HG02852 (cell line): Measurements from ENCODE around the gene SAMD4A.
A peak's percentile ranks its signal among the peaks of the same experiment; 100 is the strongest.

Experiments
- ATAC-seq: cut with Tn5 transposase; IDR thresholded peaks from one replicate; pipeline ENCODE4 v1.9.1; 2021; ENCODE audit warnings: mild to moderate bottlenecking, moderate library complexity; ENCODE audit not compliant: unreplicated experiment

The SAMD4A gene

GRCh38 chr14:54566410-54567223, at the start of gene SAMD4A:
Gene SAMD4A (plus strand): TSS chr14:54567128. CDS start chr14:54567917, 789 bp downstream.
- peak; percentile 36 for ATAC-seq

- ATAC-seq: no peak
These were observed 42.5 kb upstream of the SAMD4A start for GRCh38 chr14:54524410-54524809.

GRCh38 chr14:54528973-54529372, 38.0 kb upstream of the SAMD4A start:
- no peak for ATAC-seq

- no peak for ATAC-seq
These were observed 37.1 kb upstream of the SAMD4A start for GRCh38 chr14:54529811-54530210.

- ATAC-seq: peak; percentile 96
These were observed 34.6 kb upstream of the SAMD4A start for GRCh38 chr14:54532111-54533012.

- ATAC-seq: no peak
These were observed 33.8 kb upstream of the SAMD4A start for GRCh38 chr14:54533100-54533499.

GRCh38 chr14:54535126-54535525, 31.8 kb upstream of the SAMD4A start:
- ATAC-seq: no peak

GRCh38 chr14:54535646-54536045, 31.3 kb upstream of the SAMD4A start:
- no peak for ATAC-seq

- no peak for ATAC-seq
These were observed 29.3 kb upstream of the SAMD4A start for GRCh38 chr14:54537651-54538050.

- no peak for ATAC-seq
These were observed 28.9 kb upstream of the SAMD4A start for GRCh38 chr14:54538055-54538454.

- no peak for ATAC-seq
These were observed 19.3 kb upstream of the SAMD4A start for GRCh38 chr14:54547583-54547982.

- no peak for ATAC-seq
These were observed 18.4 kb upstream of the SAMD4A start for GRCh38 chr14:54548491-54548890.

GRCh38 chr14:54549862-54550261, 17.1 kb upstream of the SAMD4A start:
- ATAC-seq: no peak

GRCh38 chr14:54550514-54550913, 16.4 kb upstream of the SAMD4A start:
- ATAC-seq: no peak

GRCh38 chr14:54554401-54554800, 12.5 kb upstream of the SAMD4A start:
- no peak for ATAC-seq

- ATAC-seq: no peak
These were observed 11.3 kb upstream of the SAMD4A start for GRCh38 chr14:54555651-54556050.

- no peak for ATAC-seq
These were observed 10.4 kb upstream of the SAMD4A start for GRCh38 chr14:54556535-54556934.

GRCh38 chr14:54562334-54562733, 4.6 kb upstream of the SAMD4A start:
- no peak for ATAC-seq

- ATAC-seq: no peak
These were observed 2.7 kb upstream of the SAMD4A start for GRCh38 chr14:54564071-54564867.

GRCh38 chr14:54564868-54565784, 1.8 kb upstream of the SAMD4A start:
- peak; percentile 39 for ATAC-seq
